DND-41 (cell line): Measurements from ENCODE around the gene DDX1.

Experiments
- EZH2 ChIP-seq: IDR thresholded peaks from 3 replicates; pipeline ENCODE4 v1.6.1; 2012; ENCODE audit warnings: borderline replicate concordance, low read depth, mild to moderate bottlenecking, moderate library complexity, low read length, inconsistent platforms; ENCODE audit not compliant: severe bottlenecking
- TF ChIP-seq, protein P1 (sequence below): IDR thresholded peaks from 2 replicates; pipeline ENCODE4 v1.5.1; 2012; ENCODE audit warnings: borderline replicate concordance, low read length, moderate library complexity, mild to moderate bottlenecking; ENCODE audit not compliant: poor library complexity, severe bottlenecking; ENCODE audit errors: extremely low read depth

- TF ChIP-seq EZH2, result no peak
- TF ChIP-seq, protein P1, sequence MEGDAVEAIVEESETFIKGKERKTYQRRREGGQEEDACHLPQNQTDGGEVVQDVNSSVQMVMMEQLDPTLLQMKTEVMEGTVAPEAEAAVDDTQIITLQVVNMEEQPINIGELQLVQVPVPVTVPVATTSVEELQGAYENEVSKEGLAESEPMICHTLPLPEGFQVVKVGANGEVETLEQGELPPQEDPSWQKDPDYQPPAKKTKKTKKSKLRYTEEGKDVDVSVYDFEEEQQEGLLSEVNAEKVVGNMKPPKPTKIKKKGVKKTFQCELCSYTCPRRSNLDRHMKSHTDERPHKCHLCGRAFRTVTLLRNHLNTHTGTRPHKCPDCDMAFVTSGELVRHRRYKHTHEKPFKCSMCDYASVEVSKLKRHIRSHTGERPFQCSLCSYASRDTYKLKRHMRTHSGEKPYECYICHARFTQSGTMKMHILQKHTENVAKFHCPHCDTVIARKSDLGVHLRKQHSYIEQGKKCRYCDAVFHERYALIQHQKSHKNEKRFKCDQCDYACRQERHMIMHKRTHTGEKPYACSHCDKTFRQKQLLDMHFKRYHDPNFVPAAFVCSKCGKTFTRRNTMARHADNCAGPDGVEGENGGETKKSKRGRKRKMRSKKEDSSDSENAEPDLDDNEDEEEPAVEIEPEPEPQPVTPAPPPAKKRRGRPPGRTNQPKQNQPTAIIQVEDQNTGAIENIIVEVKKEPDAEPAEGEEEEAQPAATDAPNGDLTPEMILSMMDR, result no peak
These were observed 12.0 kb upstream of the DDX1 start for GRCh38 chr2:15579641-15580040.
